SK-N-SH (cell line): Measurements from ENCODE around the gene ACYP2. TPM values are rescaled to one million over a fixed set of nuclear protein-coding genes. Genes with fewer than 3 reads are reported as not detected.
A peak's percentile ranks its signal among the peaks of the same experiment; 100 is the strongest.

Experiments used
- CTCF ChIA-PET: fragments of 300-600, 350-600 bp; formaldehyde crosslinking; extraction: SDS; loops from one replicate; lab custom pipeline; 2021; lab: Yijun Ruan, JAX
- POLR2A ChIA-PET: fragments of 350-600 bp; sonication (Branson Sonifier 250); formaldehyde crosslinking; extraction: SDS; loops from one replicate; lab custom pipeline; 2020; ENCODE audit warnings: antibody characterized with exemption, inconsistent platforms; lab: Yijun Ruan, JAX
- DNase-seq: peaks from one replicate; pipeline ENCODE4 v3.0.0; 2012
- H2AFZ ChIP-seq: fragments of 200-600 bp; sonication (generic); 2 replicates; pipeline ENCODE4 v1.8.1; 2016; ENCODE audit warnings: antibody characterized with exemption, mild to moderate bottlenecking, low read depth
- H3F3A ChIP-seq: fragments of 200-600 bp; sonication (generic); replicated peaks from 2 replicates; pipeline ENCODE3; 2016; ENCODE audit warnings: antibody characterized with exemption, mild to moderate bottlenecking; ENCODE audit not compliant: insufficient read depth
- H3K27ac ChIP-seq, 2 experiments: fragments of 200-500 bp in 1 of 2; fragments of 200-600 bp in 1 of 2; sonication (Bioruptor generic) in 1 of 2; sonication (generic), shearing (Covaris generic) in 1 of 2; 2 replicates each; pipeline versions ENCODE4 v1.5.1 to v1.6.1; 2014 to 2016; ENCODE audit warnings: low read depth in 2 of 2, inconsistent platforms in 1 of 2, low read length in 1 of 2, mild to moderate bottlenecking in 1 of 2, mixed read lengths in 1 of 2
- H3K27me3 ChIP-seq: fragments of 200-600 bp; sonication (generic), shearing (Covaris generic); 2 replicates; pipeline ENCODE4 v1.6.1; 2016; ENCODE audit warnings: mixed run types; ENCODE audit not compliant: insufficient read depth
- H3K36me3 ChIP-seq, 2 experiments: fragments of 200-500 bp in 1 of 2; fragments of 200-600 bp in 1 of 2; sonication (Bioruptor generic) in 1 of 2; sonication (generic) in 1 of 2; replicated peaks in 1 of 2; 2 replicates each; pipeline versions ENCODE3 to v1.5.1; 2014 to 2016; ENCODE audit warnings: low read length in 1 of 2, mild to moderate bottlenecking in 1 of 2; ENCODE audit not compliant: insufficient read depth in 2 of 2, control insufficient read depth in 1 of 2
- H3K4me1 ChIP-seq, 2 experiments: fragments of 200-500 bp in 1 of 2; fragments of 200-600 bp in 1 of 2; sonication (Bioruptor generic) in 1 of 2; sonication (generic), shearing (Covaris generic) in 1 of 2; 2 replicates each; pipeline versions ENCODE4 v1.5.1 to v1.6.1; 2014 to 2016; ENCODE audit warnings: low read depth in 1 of 2, low read length in 1 of 2, mixed run types in 1 of 2; ENCODE audit not compliant: insufficient read depth in 2 of 2, control insufficient read depth in 1 of 2
- H3K4me2 ChIP-seq: fragments of 200-600 bp; sonication (generic), shearing (Covaris generic); 2 replicates; pipeline ENCODE4 v1.6.1; 2017; ENCODE audit warnings: mixed run types
- H3K4me3 ChIP-seq, 2 experiments: fragments of 200-500 bp in 1 of 2; fragments of 200-600 bp in 1 of 2; sonication (Bioruptor generic) in 1 of 2; sonication (generic), shearing (Covaris generic) in 1 of 2; 2 replicates each; pipeline versions ENCODE4 v1.5.1 to v1.8.1; 2014 to 2016; ENCODE audit warnings: low read depth in 2 of 2, inconsistent platforms in 1 of 2, low read length in 1 of 2, mild to moderate bottlenecking in 1 of 2, mixed read lengths in 1 of 2, moderate library complexity in 1 of 2
- H3K79me2 ChIP-seq: fragments of 200-600 bp; sonication (generic); 2 replicates; pipeline ENCODE4 v1.8.1; 2017; ENCODE audit warnings: mild to moderate bottlenecking; ENCODE audit not compliant: insufficient read depth
- H3K9ac ChIP-seq: fragments of 200-600 bp; sonication (generic); 2 replicates; pipeline ENCODE4 v1.6.1; 2017; ENCODE audit warnings: mixed run types
- H3K9me2 ChIP-seq: fragments of 200-600 bp; sonication (generic); 2 replicates; pipeline ENCODE4 v1.6.1; 2017; ENCODE audit warnings: mixed run types
- H3K9me3 ChIP-seq: fragments of 200-600 bp; sonication (generic); 2 replicates; pipeline ENCODE4 v1.6.1; 2017; ENCODE audit warnings: mixed run types, mild to moderate bottlenecking, moderate library complexity
- H4K20me1 ChIP-seq: fragments of 200-600 bp; sonication (generic); 2 replicates; pipeline ENCODE4 v1.6.1; 2017; ENCODE audit warnings: mild to moderate bottlenecking, mixed run types; ENCODE audit not compliant: insufficient read depth
- CHD2 ChIP-seq: fragments of 150-350 bp; IDR thresholded peaks from 2 replicates; pipeline ENCODE4 v1.6.1; 2018; ENCODE audit warnings: low read length; ENCODE audit not compliant: partially characterized antibody
- ELF1 ChIP-seq: IDR thresholded peaks from 2 replicates; pipeline ENCODE4 v1.4.0; 2012
- EZH2phosphoT487 ChIP-seq: fragments of 200-600 bp; sonication (generic); IDR thresholded peaks from 2 replicates; pipeline ENCODE4 v1.6.1; 2017; ENCODE audit warnings: low read depth, mixed run types, mild to moderate bottlenecking, antibody characterized with exemption, moderate library complexity, borderline replicate concordance
- FOSL2 ChIP-seq: IDR thresholded peaks from 2 replicates; pipeline ENCODE4 v1.4.0; 2012; ENCODE audit warnings: low read depth, mild to moderate bottlenecking, moderate library complexity, borderline replicate concordance
- FOXJ3 ChIP-seq: sonication (generic); formaldehyde crosslinking; IDR thresholded peaks from 2 replicates; pipeline ENCODE4 v1.5.1; 2020; ENCODE audit warnings: mild to moderate bottlenecking, missing genetic modification reagents
- FOXM1 ChIP-seq: IDR thresholded peaks from 2 replicates; pipeline ENCODE4 v1.4.0; 2012; ENCODE audit warnings: low read depth, mild to moderate bottlenecking
- GABPA ChIP-seq: IDR thresholded peaks from 2 replicates; pipeline ENCODE4 v1.4.0; 2012; ENCODE audit warnings: low read depth, mild to moderate bottlenecking
- GATA2 ChIP-seq: sonication (generic); formaldehyde crosslinking; IDR thresholded peaks from 2 replicates; pipeline ENCODE4 v1.5.0; 2020; ENCODE audit warnings: mild to moderate bottlenecking, missing genetic modification reagents
- JUND ChIP-seq: IDR thresholded peaks from 2 replicates; pipeline ENCODE4 v1.4.0; 2012
- MEF2A ChIP-seq: IDR thresholded peaks from 2 replicates; pipeline ENCODE4 v1.4.0; 2012; ENCODE audit warnings: low read depth, borderline replicate concordance
- POLR2AphosphoS5 ChIP-seq: IDR thresholded peaks from 2 replicates; pipeline ENCODE4 v1.6.1; 2012; ENCODE audit warnings: low read depth, low read length
- RAD21 ChIP-seq: IDR thresholded peaks from 2 replicates; pipeline ENCODE4 v1.6.1; 2012; ENCODE audit warnings: mild to moderate bottlenecking, low read length
- RCOR1 ChIP-seq: fragments of 150-350 bp; IDR thresholded peaks from 2 replicates; pipeline ENCODE4 v1.6.1; 2017; ENCODE audit warnings: antibody characterized with exemption, low read length
- RFX5 ChIP-seq: IDR thresholded peaks from 2 replicates; pipeline ENCODE4 v1.6.1; 2012; ENCODE audit warnings: mild to moderate bottlenecking, improper control_type of control experiment, low read length
- SMC3 ChIP-seq: IDR thresholded peaks from 2 replicates; pipeline ENCODE4 v1.6.1; 2012; ENCODE audit warnings: low read depth, low read length, improper control_type of control experiment
- TAF1 ChIP-seq: IDR thresholded peaks from 2 replicates; pipeline ENCODE4 v1.6.1; 2012; ENCODE audit warnings: low read depth, mild to moderate bottlenecking, low read length, moderate library complexity, borderline replicate concordance
- TEAD4 ChIP-seq: IDR thresholded peaks from 2 replicates; pipeline ENCODE4 v1.4.0; 2012; ENCODE audit warnings: mild to moderate bottlenecking, borderline replicate concordance; ENCODE audit not compliant: insufficient read depth
- YY1 ChIP-seq: IDR thresholded peaks from 2 replicates; pipeline ENCODE4 v1.4.0; 2012; ENCODE audit warnings: low read depth, mild to moderate bottlenecking
- WGBS: methylation state at CpG from one replicate; pipeline ENCODE4 v1.1.6; 2017; ENCODE audit warnings: low lambda C conversion rate; 5-methylcytosine and 5-hydroxymethylcytosine counted together
- polyA plus RNA-seq, 3 experiments: library from polyadenylated mRNA; depleted of rRNA; stranded (reverse); fragments of >200 nt; gene quantifications; 2 replicates each; pipeline ENCODE4 v1.2.3, GENCODE V29; 2012
- TF ChIP-seq, protein P1 (sequence below): fragments of 200-600 bp; sonication (generic); IDR thresholded peaks from 2 replicates; pipeline ENCODE4 v1.6.1; 2017; ENCODE audit warnings: antibody characterized with exemption, mild to moderate bottlenecking, moderate library complexity
- TF ChIP-seq, protein P2 (sequence below): fragments of 150-350 bp; IDR thresholded peaks from 2 replicates; pipeline ENCODE4 v1.6.1; 2016; ENCODE audit warnings: mild to moderate bottlenecking, low read depth, low read length

The ACYP2 gene
- polyA plus RNA-seq, 1 of the 3 experiments (the other 2 are of a cell fraction), result 8.8 TPM

DNA sequence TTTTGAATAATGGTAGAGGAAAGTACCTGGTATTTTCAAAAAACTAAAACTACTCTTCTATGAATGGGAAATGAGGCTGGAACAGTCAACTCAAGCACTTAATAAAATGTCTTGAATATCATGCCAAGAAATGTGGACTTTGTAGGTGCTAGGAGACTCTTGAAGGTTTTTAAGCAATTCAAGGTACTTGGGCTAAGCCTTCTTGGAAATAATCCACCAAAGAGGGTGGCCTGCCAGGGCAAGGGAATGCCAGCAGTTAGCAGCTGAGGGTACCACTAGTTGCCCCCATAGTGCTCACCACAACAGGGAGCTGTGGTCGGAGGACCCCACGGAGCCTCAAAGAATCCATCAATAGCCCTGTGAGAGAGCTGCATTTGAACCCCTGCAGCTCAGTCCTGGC, 14.6 kb upstream of the ACYP2 start:
- Histone ChIP-seq H3K9me2 (no peaks in the 10 kb centered on the region), H3K36me3 (no peaks in the 10 kb centered on the region), H3K27ac (no peak overlapping the region), H3K4me1 (peaks cover 8% of the 10 kb centered on the region in 2 experiments), H3K79me2 (no peaks in the 10 kb centered on the region), H3K4me3 (no peak overlapping the region), H4K20me1 (no peaks in the 10 kb centered on the region), H3K4me2 (no peak overlapping the region), H2AFZ (no peak overlapping the region), H3F3A (peaks cover 10% of the 10 kb centered on the region), H3K9ac (no peak overlapping the region), H3K27me3 (no peaks in the 10 kb centered on the region), H3K9me3 (no peaks in the 10 kb centered on the region; the same call in 1 of the 2 replicates)
- no peak for DNase-seq
- TF ChIP-seq RCOR1 (no peak), YY1 (no peak)
- 80% methylated on average over 1 of the region's 2 CpGs for WGBS
- ChIA-PET CTCF (interaction anchor here (0.9 to 3.8 kb wide), 2 partner anchors 12 to 604 kb away, joined by 5 to 18 read pairs; no protein-coding TSS in a partner anchor), POLR2A (no interaction called here)

DNA sequence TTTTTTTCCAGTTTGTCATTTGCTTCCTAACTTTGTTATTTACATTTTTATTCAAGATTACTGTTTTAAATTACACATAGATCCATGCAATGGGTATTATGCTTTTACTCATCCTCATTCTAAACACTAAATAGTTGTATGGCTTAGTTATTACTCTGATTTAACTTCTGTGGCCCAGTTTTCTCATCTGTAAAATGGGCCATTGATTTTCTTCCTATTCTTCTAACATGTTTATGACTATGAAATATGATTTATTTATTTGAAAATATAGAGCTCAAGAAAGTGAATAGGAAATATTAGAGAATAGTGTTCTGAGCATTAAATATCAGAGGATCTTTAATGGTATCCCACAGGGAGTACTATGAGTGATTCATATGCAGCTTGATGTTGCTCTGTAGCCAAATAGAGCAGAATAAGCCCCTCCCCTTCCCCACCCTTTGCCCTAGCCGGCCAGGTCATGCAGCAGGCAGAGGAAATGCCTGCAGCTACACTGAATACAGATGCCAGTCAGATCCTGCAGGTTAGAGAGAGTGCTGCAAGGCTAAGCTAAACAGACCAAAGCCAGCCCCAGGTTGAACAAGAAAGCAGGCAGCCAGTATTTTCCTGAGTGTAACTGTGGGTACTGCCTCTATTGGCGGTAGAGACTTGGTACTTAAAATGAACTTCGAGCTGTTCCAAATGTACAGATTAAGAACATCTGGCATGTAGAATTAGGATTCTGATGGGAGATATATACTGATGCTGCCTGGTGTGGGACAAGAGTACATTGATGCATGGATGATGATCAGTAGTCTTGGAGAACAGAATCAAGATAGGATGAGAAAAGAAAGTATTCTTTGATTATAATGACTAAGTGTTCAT, 11.7 kb upstream of the ACYP2 start:
- ChIA-PET CTCF (interaction anchor here (0.6 to 3.8 kb wide), 8 partner anchors 11 to 735 kb away, joined by 3 to 18 read pairs (median 3); no protein-coding TSS in a partner anchor), POLR2A (interaction anchor here (1.2 kb wide), 1 partner anchor 132 kb away, joined by 5 read pairs; no protein-coding TSS in a partner anchor)
- Histone ChIP-seq H2AFZ (peak overlapping the region; percentile 61; the same call in 1 of the 2 replicates), H3K4me3 (no peak overlapping the region), H3K9ac (no peak overlapping the region), H3K27ac (peak overlapping the region in 1 of 2 experiments; percentile 77; a peak in 3 of 4 replicates), H3K4me2 (peak overlapping the region; percentile 70; the same call in 1 of the 2 replicates), H3K27me3 (no peaks in the 10 kb centered on the region), H3K36me3 (no peaks in the 10 kb centered on the region), H3K9me2 (no peaks in the 10 kb centered on the region), H3K9me3 (no peaks in the 10 kb centered on the region), H3K4me1 (peaks cover 8 to 24% of the 10 kb centered on the region in 2 experiments), H4K20me1 (no peaks in the 10 kb centered on the region), H3K79me2 (no peaks in the 10 kb centered on the region), H3F3A (peaks cover 10% of the 10 kb centered on the region)
- 4% methylated on average over 3 of the region's 3 CpGs for WGBS
- DNase-seq, result peak; percentile 81
- TF ChIP-seq POLR2AphosphoS5, result no peak
- TF ChIP-seq FOSL2, result no peak
- no peak for TF ChIP-seq JUND
- TF ChIP-seq ELF1, result no peak
- TF ChIP-seq, protein P1, sequence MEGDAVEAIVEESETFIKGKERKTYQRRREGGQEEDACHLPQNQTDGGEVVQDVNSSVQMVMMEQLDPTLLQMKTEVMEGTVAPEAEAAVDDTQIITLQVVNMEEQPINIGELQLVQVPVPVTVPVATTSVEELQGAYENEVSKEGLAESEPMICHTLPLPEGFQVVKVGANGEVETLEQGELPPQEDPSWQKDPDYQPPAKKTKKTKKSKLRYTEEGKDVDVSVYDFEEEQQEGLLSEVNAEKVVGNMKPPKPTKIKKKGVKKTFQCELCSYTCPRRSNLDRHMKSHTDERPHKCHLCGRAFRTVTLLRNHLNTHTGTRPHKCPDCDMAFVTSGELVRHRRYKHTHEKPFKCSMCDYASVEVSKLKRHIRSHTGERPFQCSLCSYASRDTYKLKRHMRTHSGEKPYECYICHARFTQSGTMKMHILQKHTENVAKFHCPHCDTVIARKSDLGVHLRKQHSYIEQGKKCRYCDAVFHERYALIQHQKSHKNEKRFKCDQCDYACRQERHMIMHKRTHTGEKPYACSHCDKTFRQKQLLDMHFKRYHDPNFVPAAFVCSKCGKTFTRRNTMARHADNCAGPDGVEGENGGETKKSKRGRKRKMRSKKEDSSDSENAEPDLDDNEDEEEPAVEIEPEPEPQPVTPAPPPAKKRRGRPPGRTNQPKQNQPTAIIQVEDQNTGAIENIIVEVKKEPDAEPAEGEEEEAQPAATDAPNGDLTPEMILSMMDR, result peak; percentile 10; the same call in 1 of the 2 replicates
- TF ChIP-seq, protein P2, sequence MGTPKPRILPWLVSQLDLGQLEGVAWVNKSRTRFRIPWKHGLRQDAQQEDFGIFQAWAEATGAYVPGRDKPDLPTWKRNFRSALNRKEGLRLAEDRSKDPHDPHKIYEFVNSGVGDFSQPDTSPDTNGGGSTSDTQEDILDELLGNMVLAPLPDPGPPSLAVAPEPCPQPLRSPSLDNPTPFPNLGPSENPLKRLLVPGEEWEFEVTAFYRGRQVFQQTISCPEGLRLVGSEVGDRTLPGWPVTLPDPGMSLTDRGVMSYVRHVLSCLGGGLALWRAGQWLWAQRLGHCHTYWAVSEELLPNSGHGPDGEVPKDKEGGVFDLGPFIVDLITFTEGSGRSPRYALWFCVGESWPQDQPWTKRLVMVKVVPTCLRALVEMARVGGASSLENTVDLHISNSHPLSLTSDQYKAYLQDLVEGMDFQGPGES, result no peak
- no peak for TF ChIP-seq MEF2A
- peak; percentile 26; the same call in 1 of the 2 replicates for TF ChIP-seq FOXJ3 (CRISPR knock-in tag)
- no peak for TF ChIP-seq FOXM1
- peak; percentile 51; the same call in 1 of the 2 replicates for TF ChIP-seq RCOR1
- TF ChIP-seq GATA2 (CRISPR knock-in tag), result peak; percentile 44; the same call in 1 of the 2 replicates
- TF ChIP-seq TEAD4, result no peak
- no peak for TF ChIP-seq RFX5
- no peak for TF ChIP-seq TAF1
- peak; percentile 33 for TF ChIP-seq RAD21
- peak; percentile 13 for TF ChIP-seq CHD2
- TF ChIP-seq GABPA, result no peak
- TF ChIP-seq SMC3, result peak; percentile 7; the same call in 1 of the 2 replicates
- no peak for TF ChIP-seq EZH2phosphoT487
